GM23338 (cell line): ENCODE results near the gene TERB1. TPM values are rescaled to one million over a fixed set of nuclear protein-coding genes. Genes with fewer than 3 reads are reported as not detected.

Experiments
- ATAC-seq: fragments of 200-7000 bp; cut with Tn5 transposase; 3 replicates; pipeline ENCODE4 v1.9.1; 2020
- DNase-seq: peaks from one replicate; pipeline ENCODE4 v3.0.0-alpha.2; 2015; ENCODE audit warnings: low spot score
- H2AFZ ChIP-seq: fragments of 200-600 bp; sonication (generic); 2 replicates; pipeline ENCODE4 v1.8.0; 2016; ENCODE audit warnings: antibody characterized with exemption, mild to moderate bottlenecking, moderate library complexity
- H3F3A ChIP-seq: fragments of 200-600 bp; sonication (generic); replicated peaks from 2 replicates; pipeline ENCODE4 v1.8.0; 2017; ENCODE audit warnings: antibody characterized with exemption, mixed run types, low read depth
- H3K27ac ChIP-seq: fragments of 200-600 bp; sonication (generic); 2 replicates; pipeline ENCODE4 v1.6.1; 2016; ENCODE audit warnings: low read depth
- H3K27me3 ChIP-seq: fragments of 200-600 bp; sonication (generic); 2 replicates; pipeline ENCODE4 v1.8.0; 2016; ENCODE audit warnings: mild to moderate bottlenecking, mixed run types, moderate library complexity; ENCODE audit not compliant: insufficient read depth
- H3K36me3 ChIP-seq: fragments of 200-600 bp; sonication (generic); 2 replicates; pipeline ENCODE4 v1.8.0; 2016; ENCODE audit warnings: mild to moderate bottlenecking; ENCODE audit not compliant: insufficient read depth
- H3K4me1 ChIP-seq: fragments of 200-600 bp; sonication (generic); 2 replicates; pipeline ENCODE4 v1.8.0; 2016; ENCODE audit warnings: mild to moderate bottlenecking, moderate library complexity; ENCODE audit not compliant: insufficient read depth
- H3K4me2 ChIP-seq: fragments of 200-600 bp; sonication (generic); 2 replicates; pipeline ENCODE4 v1.7.1; 2017; ENCODE audit warnings: mixed run types
- H3K4me3 ChIP-seq: fragments of 200-600 bp; sonication (generic); 2 replicates; pipeline ENCODE4 v1.6.1; 2016; ENCODE audit warnings: mixed run types
- H3K79me2 ChIP-seq: fragments of 200-600 bp; sonication (generic); replicated peaks from 2 replicates; pipeline ENCODE4 v1.8.0; 2017; ENCODE audit warnings: mild to moderate bottlenecking; ENCODE audit not compliant: insufficient read depth
- H3K9me2 ChIP-seq: fragments of 200-600 bp; sonication (generic); 2 replicates; pipeline ENCODE4 v1.8.0; 2017; ENCODE audit not compliant: insufficient read depth
- H4K20me1 ChIP-seq: fragments of 200-600 bp; sonication (generic); replicated peaks from 2 replicates; pipeline ENCODE4 v1.8.0; 2017; ENCODE audit warnings: mild to moderate bottlenecking; ENCODE audit not compliant: insufficient read depth
- H3K27ac Mint-ChIP-seq: 2 replicates; pipeline ENCODE4 v1.8.0; 2020; ENCODE audit warnings: inconsistent platforms, mild to moderate bottlenecking, moderate library complexity, mixed read lengths
- H3K27me3 Mint-ChIP-seq: 3 replicates; pipeline ENCODE4 v1.8.0; 2022; ENCODE audit warnings: low read depth, mild to moderate bottlenecking, moderate library complexity, mixed read lengths, inconsistent platforms; ENCODE audit not compliant: insufficient read depth, poor library complexity
- H3K36me3 Mint-ChIP-seq: 3 replicates; pipeline ENCODE4 v1.8.0; 2021; ENCODE audit warnings: low read depth, mild to moderate bottlenecking, inconsistent platforms, moderate library complexity, mixed read lengths
- H3K4me1 Mint-ChIP-seq: 3 replicates; pipeline ENCODE4 v1.8.0; 2020; ENCODE audit warnings: mild to moderate bottlenecking, inconsistent platforms, mixed read lengths
- H3K4me3 Mint-ChIP-seq: 3 replicates; pipeline ENCODE4 v1.8.0; 2021; ENCODE audit warnings: moderate library complexity, mild to moderate bottlenecking, inconsistent platforms, mixed read lengths
- H3K9me3 Mint-ChIP-seq: 3 replicates; pipeline ENCODE4 v1.8.0; 2020; ENCODE audit warnings: moderate library complexity, mild to moderate bottlenecking, inconsistent platforms, mixed read lengths
- CREB1 ChIP-seq: fragments of 250-450 bp; sonication (Bioruptor Pico); IDR thresholded peaks from 2 replicates; pipeline ENCODE4 v1.5.0; 2020; ENCODE audit warnings: low read depth, mild to moderate bottlenecking, moderate library complexity
- CTCF ChIP-seq, 2 experiments: fragments of 200-600 bp in 1 of 2; sonication (generic) in 1 of 2; conservative IDR thresholded peaks; 2 replicates each; pipeline versions ENCODE4 v1.5.1 to v1.6.1; 2016 to 2017; ENCODE audit warnings: antibody characterized with exemption in 2 of 2, low read depth in 2 of 2, mild to moderate bottlenecking in 2 of 2, moderate library complexity in 1 of 2
- EZH2 ChIP-seq: fragments of 200-600 bp; sonication (generic); IDR thresholded peaks from one replicate; pipeline ENCODE4 v1.8.0; 2017; ENCODE audit warnings: antibody characterized with exemption, mild to moderate bottlenecking, low read depth; ENCODE audit not compliant: unreplicated experiment
- EZH2phosphoT487 ChIP-seq: fragments of 200-600 bp; sonication (generic); IDR thresholded peaks from one replicate; pipeline ENCODE4 v1.8.1; 2018; ENCODE audit warnings: antibody characterized with exemption; ENCODE audit not compliant: unreplicated experiment
- POLR2AphosphoS5 ChIP-seq: IDR thresholded peaks from 2 replicates; pipeline ENCODE4 v1.6.1; 2016; ENCODE audit warnings: antibody characterized with exemption, low read depth
- ZNF462 ChIP-seq: fragments of 250-450 bp; sonication (Bioruptor Pico); IDR thresholded peaks from 2 replicates; pipeline ENCODE4 v1.5.0; 2020; ENCODE audit warnings: mild to moderate bottlenecking, moderate library complexity
- polyA plus RNA-seq: library from polyadenylated mRNA; unstranded; fragments of >200 nt; fragmentation: Nextera tagmentation; extraction: Ambion mirVana; gene quantifications from 2 replicates; pipeline ENCODE4 v1.2.1, GENCODE V29; 2016
- total RNA-seq: library from RNA; depleted of rRNA; stranded (reverse); fragments of >200 nt; shearing (Covaris generic); gene quantifications from 2 replicates; pipeline ENCODE4 v1.2.3, GENCODE V29; 2014

Gene TERB1
- total and polyA plus RNA-seq, 2 experiments from 2014 or later: not detected

- no peak for TF ChIP-seq ZNF462 (CRISPR knock-in tag)
- no peak for TF ChIP-seq EZH2phosphoT487
- no peak for TF ChIP-seq POLR2AphosphoS5
These were observed 89.8 kb downstream of the TERB1 start (continued) for GRCh38 chr16:66711581-66711980.

GRCh38 chr16:66706506-66706880 is 94.9 kb downstream of the TERB1 start:
- H3K9me3 Mint-ChIP-seq: peaks cover 5% of the 10 kb centered on the region; the same call in 2 of the 3 replicates
- H4K20me1 ChIP-seq: no peaks in the 10 kb centered on the region
- peak overlapping the region; percentile 92 for H2AFZ ChIP-seq
- ATAC-seq (peak; percentile 63), DNase-seq (no peak)
- no peaks in the 10 kb centered on the region for H3K36me3 ChIP-seq
- TF ChIP-seq EZH2phosphoT487 (no peak), CREB1 (no peak), EZH2 (no peak), CTCF (conservative IDR thresholded peaks at IDR 0.05; ENCODE audit: low read depth in 2 of 2) (no peak)
- no peaks in the 10 kb centered on the region for H3K4me1 ChIP-seq
- H3K79me2 ChIP-seq: no peaks in the 10 kb centered on the region
- no peak overlapping the region for H3K4me3 Mint-ChIP-seq
- no peaks in the 10 kb centered on the region for H3K27me3 ChIP-seq
- peaks cover 7% of the 10 kb centered on the region; the same call in 2 of the 3 replicates for H3K4me1 Mint-ChIP-seq
- no peaks in the 10 kb centered on the region for H3K9me2 ChIP-seq
- no peak overlapping the region for H3K4me3 ChIP-seq
- peaks cover 7% of the 10 kb centered on the region for H3K27me3 Mint-ChIP-seq
- no peak overlapping the region for H3K27ac Mint-ChIP-seq
- H3F3A ChIP-seq: no peaks in the 10 kb centered on the region
- H3K4me2 ChIP-seq: no peak overlapping the region
- H3K27ac ChIP-seq: no peak overlapping the region
- H3K36me3 Mint-ChIP-seq: no peaks in the 10 kb centered on the region
